ENCODE measurements around the gene GPC6. TPM values are rescaled to one million over a fixed set of nuclear protein-coding genes. Genes with fewer than 3 reads are reported as not detected.

GPC6 gene
- total and polyA plus RNA-seq, 10 donors = 0.22 to 9.3 (median 4.5) TPM

DNA sequence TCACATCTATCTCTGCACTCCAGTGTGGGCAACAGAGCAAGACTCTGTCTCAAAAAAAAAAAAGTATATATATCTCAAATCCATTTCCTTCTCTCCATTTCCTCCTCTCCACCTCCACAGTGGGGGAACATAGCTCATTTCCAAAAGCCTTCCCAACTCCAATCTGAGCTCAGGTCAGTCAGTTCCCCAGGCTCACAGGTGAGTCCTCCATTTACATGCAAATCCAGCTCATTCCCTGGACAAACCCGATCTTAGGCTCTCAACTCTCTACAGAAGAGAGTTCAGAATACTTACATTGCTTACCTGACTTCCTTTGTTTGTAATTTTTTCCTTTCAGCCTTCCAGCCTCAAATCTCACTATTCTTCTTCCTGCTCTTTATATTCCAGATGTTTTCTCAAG, 518.3 kb downstream of the GPC6 start:
- WGBS, 5 donors = 50 to 70% (median 60%) methylated on average over 1 of the region's 1 CpG
- Histone ChIP-seq H3K36me3 (no peaks in the 10 kb centered on the region), H3K9me3 (peaks cover 0 to 5% (median 0%) of the 10 kb centered on the region in 8 donors), H3K4me1 (no peaks in the 10 kb centered on the region), H3K4me3 (no peak overlapping the region), H3K27me3 (replicated peaks in 1 of 7) (no peaks in the 10 kb centered on the region), H3K27ac (no peak overlapping the region)
- DNase-seq = no peak
- intact Hi-C loops (cut with DNase I; ENCODE audit: low total_unique reads) = no loop called here
- TF ChIP-seq, protein P1, sequence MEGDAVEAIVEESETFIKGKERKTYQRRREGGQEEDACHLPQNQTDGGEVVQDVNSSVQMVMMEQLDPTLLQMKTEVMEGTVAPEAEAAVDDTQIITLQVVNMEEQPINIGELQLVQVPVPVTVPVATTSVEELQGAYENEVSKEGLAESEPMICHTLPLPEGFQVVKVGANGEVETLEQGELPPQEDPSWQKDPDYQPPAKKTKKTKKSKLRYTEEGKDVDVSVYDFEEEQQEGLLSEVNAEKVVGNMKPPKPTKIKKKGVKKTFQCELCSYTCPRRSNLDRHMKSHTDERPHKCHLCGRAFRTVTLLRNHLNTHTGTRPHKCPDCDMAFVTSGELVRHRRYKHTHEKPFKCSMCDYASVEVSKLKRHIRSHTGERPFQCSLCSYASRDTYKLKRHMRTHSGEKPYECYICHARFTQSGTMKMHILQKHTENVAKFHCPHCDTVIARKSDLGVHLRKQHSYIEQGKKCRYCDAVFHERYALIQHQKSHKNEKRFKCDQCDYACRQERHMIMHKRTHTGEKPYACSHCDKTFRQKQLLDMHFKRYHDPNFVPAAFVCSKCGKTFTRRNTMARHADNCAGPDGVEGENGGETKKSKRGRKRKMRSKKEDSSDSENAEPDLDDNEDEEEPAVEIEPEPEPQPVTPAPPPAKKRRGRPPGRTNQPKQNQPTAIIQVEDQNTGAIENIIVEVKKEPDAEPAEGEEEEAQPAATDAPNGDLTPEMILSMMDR (IDR thresholded peaks at IDR 0.05 in 8 of 11, conservative IDR thresholded peaks at IDR 0.05 in 3 of 11) = no peak
- TF ChIP-seq POLR2A (IDR thresholded peaks at IDR 0.05) (no peak), POLR2AphosphoS5 (IDR thresholded peaks at IDR 0.05) (no peak)

DNA sequence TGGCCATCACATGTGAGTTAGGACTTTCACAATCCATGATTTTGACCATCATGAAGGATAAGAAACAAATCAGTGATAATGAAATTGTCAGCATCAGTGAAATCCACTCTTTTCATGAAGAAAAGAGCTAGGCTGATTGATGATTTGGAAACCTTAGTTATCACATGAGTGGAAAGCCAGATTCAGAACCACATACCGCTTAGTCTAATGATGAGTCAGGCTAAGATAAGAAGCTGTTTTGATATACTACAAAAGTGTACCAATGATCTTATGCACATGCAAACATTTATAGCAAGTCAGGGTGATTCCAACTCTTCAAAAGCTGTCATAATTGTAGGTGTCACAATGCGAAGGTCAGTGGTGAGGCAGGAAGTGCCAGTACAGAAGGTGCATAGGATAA, 519.3 kb downstream of the GPC6 start:
- no peak overlapping the region for H3K4me3 ChIP-seq
- H3K4me1 ChIP-seq = no peaks in the 10 kb centered on the region
- 76 to 91% (median 85%) methylated on average over 2 of the region's 2 CpGs for WGBS, 5 donors
- no peaks in the 10 kb centered on the region for H3K36me3 ChIP-seq
- TF ChIP-seq POLR2AphosphoS5 (IDR thresholded peaks at IDR 0.05) = no peak
- TF ChIP-seq, protein P1 (IDR thresholded peaks at IDR 0.05 in 8 of 11, conservative IDR thresholded peaks at IDR 0.05 in 3 of 11) = no peak
- no peak for TF ChIP-seq POLR2A (IDR thresholded peaks at IDR 0.05)
- H3K27me3 ChIP-seq (replicated peaks in 1 of 7) = no peaks in the 10 kb centered on the region
- H3K9me3 ChIP-seq = peaks cover 0 to 5% (median 0%) of the 10 kb centered on the region in 8 donors
- H3K27ac ChIP-seq = no peak overlapping the region
- intact Hi-C loops (cut with DNase I; ENCODE audit: low total_unique reads) = no loop called here
- DNase-seq = no peak

DNA sequence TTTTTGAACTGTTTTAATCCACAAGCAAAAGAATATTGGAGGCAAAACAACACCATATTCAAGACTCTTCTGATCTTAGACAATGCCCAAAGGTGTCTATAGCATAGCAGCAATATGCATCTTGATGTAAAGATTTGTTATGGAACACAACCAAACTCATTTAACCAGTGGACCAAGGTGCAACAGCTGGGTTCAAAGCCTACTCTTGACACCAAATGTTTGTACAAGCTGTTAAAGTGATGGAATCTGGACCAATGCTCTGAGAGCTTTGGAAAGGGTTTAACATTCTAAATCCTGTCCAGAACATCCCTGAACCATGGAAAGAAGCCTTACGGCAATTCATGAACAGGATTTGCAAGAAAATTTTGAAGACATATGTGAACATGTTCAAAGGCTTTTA, 520.0 kb downstream of the GPC6 start:
- TF ChIP-seq POLR2A (IDR thresholded peaks at IDR 0.05) (no peak), POLR2AphosphoS5 (IDR thresholded peaks at IDR 0.05) (no peak)
- TF ChIP-seq, protein P1 (IDR thresholded peaks at IDR 0.05 in 8 of 11, conservative IDR thresholded peaks at IDR 0.05 in 3 of 11) = no peak
- intact Hi-C loops (cut with DNase I; ENCODE audit: low total_unique reads) = no loop called here
- H3K4me1 ChIP-seq = no peaks in the 10 kb centered on the region

DNA sequence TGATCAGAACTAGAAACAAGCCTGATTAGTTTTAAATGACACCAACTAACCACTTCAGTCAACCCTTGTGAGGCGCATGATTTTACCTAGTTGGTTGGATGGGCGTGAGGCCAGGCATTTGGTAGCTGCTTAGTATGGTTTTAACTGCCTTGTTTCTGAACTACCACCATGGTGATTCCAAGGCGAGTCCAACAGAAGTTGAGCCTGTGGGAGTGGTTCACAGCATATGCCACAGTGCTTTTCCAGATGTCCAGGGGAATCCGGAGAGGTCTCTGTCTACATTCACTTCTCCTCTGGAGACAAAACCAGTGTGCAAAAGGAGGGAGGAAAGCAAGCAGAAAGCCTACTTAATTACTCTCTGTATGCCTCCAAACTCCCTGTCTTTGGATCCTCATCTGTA, 524.1 kb downstream of the GPC6 start:
- WGBS, 5 donors = 78 to 93% (median 88%) methylated on average over 3 to 4 of the region's 4 CpGs
- Histone ChIP-seq H3K27me3 (replicated peaks in 1 of 7) (no peaks in the 10 kb centered on the region), H3K36me3 (no peaks in the 10 kb centered on the region), H3K4me3 (no peak overlapping the region), H3K27ac (no peak overlapping the region), H3K4me1 (no peaks in the 10 kb centered on the region), H3K9me3 (no peaks in the 10 kb centered on the region)
- TF ChIP-seq POLR2AphosphoS5 (IDR thresholded peaks at IDR 0.05) = no peak
- TF ChIP-seq, protein P1 (IDR thresholded peaks at IDR 0.05 in 8 of 11, conservative IDR thresholded peaks at IDR 0.05 in 3 of 11) = no peak
- DNase-seq = no peak
- intact Hi-C loops (cut with DNase I; ENCODE audit: low total_unique reads) = no loop called here

More for the DNA sequence above, 520.0 kb downstream of the GPC6 start:
- Histone ChIP-seq H3K27ac (no peak overlapping the region), H3K27me3 (replicated peaks in 1 of 7) (no peaks in the 10 kb centered on the region), H3K9me3 (peaks cover 0 to 5% (median 0%) of the 10 kb centered on the region in 8 donors), H3K36me3 (no peaks in the 10 kb centered on the region), H3K4me3 (no peak overlapping the region)
- DNase-seq = no peak
- 92 to 100% (median 96%) methylated on average over 1 of the region's 1 CpG for WGBS, 5 donors
